GM18507 (cell line): ENCODE measurements around the gene GRK4.

Source experiments
- DNase-seq: peaks from one replicate; pipeline ENCODE4 v3.0.0; 2011; ENCODE audit warnings: low read depth; ENCODE audit not compliant: insufficient read length; ENCODE audit errors: extremely low spot score
- FAIRE-seq: peaks from 2 replicates; lab custom pipeline; 2011; peaks lifted over from hg19 to GRCh38; lab: Jason Lieb, UNC

Gene GRK4

GRCh38 chr4:3031357-3032082 lies 68.1 kb downstream of the GRK4 start:
- DNase-seq (no peak), FAIRE-seq (no peak)

GRCh38 chr4:3034231-3034630 lies 70.9 kb downstream of the GRK4 start:
- FAIRE-seq: no peak
- no peak for DNase-seq

GRCh38 chr4:3035249-3035648 lies 71.9 kb downstream of the GRK4 start:
- DNase-seq (no peak), FAIRE-seq (no peak)

- DNase-seq (no peak), FAIRE-seq (no peak)
Observed at GRCh38 chr4:3035674-3036073, 72.3 kb downstream of the GRK4 start.

- no peak for DNase-seq
- no peak for FAIRE-seq
Observed at GRCh38 chr4:3036131-3036952, 73.0 kb downstream of the GRK4 start.

- DNase-seq: no peak
- FAIRE-seq: peak; percentile 67
Observed at GRCh38 chr4:3037957-3038461, 74.6 kb downstream of the GRK4 start.

- DNase-seq: no peak
- no peak for FAIRE-seq
Observed at GRCh38 chr4:3039706-3040366, 76.5 kb downstream of the GRK4 start.

- peak; percentile 95 for FAIRE-seq
Observed at GRCh38 chr4:3040452-3041191, 77.3 kb downstream of the GRK4 start.

GRCh38 chr4:3041192-3042142 lies 78.1 kb downstream of the GRK4 start:
- no peak for DNase-seq
- FAIRE-seq: peak; percentile 72

More at GRCh38 chr4:3040452-3041191, 77.3 kb downstream of the GRK4 start:
- no peak for DNase-seq

GRCh38 chr4:3042226-3042625 lies 78.9 kb downstream of the GRK4 start:
- FAIRE-seq: no peak
- no peak for DNase-seq

- FAIRE-seq: no peak
- no peak for DNase-seq
Observed at GRCh38 chr4:3043282-3044020, 80.1 kb downstream of the GRK4 start.

GRCh38 chr4:3044870-3045819 lies 81.8 kb downstream of the GRK4 start:
- DNase-seq (no peak), FAIRE-seq (peak; percentile 90)

GRCh38 chr4:3046162-3046561 lies 82.8 kb downstream of the GRK4 start:
- DNase-seq: no peak

GRCh38 chr4:3046623-3047022 lies 83.3 kb downstream of the GRK4 start:
- FAIRE-seq (no peak), DNase-seq (no peak)

More at GRCh38 chr4:3046162-3046561, 82.8 kb downstream of the GRK4 start:
- FAIRE-seq: peak; percentile 70

GRCh38 chr4:3047464-3048286 lies 84.3 kb downstream of the GRK4 start:
- DNase-seq: no peak
- peak; percentile 100 for FAIRE-seq
